Measurements from ENCODE around the gene CSH1.
"Not testable (repeated sequence)": the region's sequence is repeated elsewhere in the genome, so short reads cannot be mapped to it uniquely, and the experiment has no call there.

The CSH1 gene

GRCh38 chr17:63866625-63867024, 29.7 kb downstream of the CSH1 start:
- in situ Hi-C loops (cut with HindIII; ENCODE audit: low pct_unique_long_range_greater_than_20kb, low sequenced_read_pairs); DNase-seq (ENCODE audit: low read depth in 1 of 2, low spot score in 1 of 2): not testable (repeated sequence)

GRCh38 chr17:63859257-63859656, 37.1 kb downstream of the CSH1 start:
- no peak for TF ChIP-seq JUND (IDR thresholded peaks at IDR 0.05; ENCODE audit: low read depth)
- no peak for DNase-seq (ENCODE audit: low read depth in 1 of 2, low spot score in 1 of 2)
- in situ Hi-C loops (cut with HindIII; ENCODE audit: low pct_unique_long_range_greater_than_20kb, low sequenced_read_pairs): no loop called here

- in situ Hi-C loops (cut with HindIII; ENCODE audit: low pct_unique_long_range_greater_than_20kb, low sequenced_read_pairs); DNase-seq (ENCODE audit: low read depth in 1 of 2, low spot score in 1 of 2): not testable (repeated sequence)
These were observed 39.9 kb downstream of the CSH1 start for GRCh38 chr17:63856425-63856824.

GRCh38 chr17:63855185-63855584, 41.2 kb downstream of the CSH1 start:
- no peak for TF ChIP-seq JUND (IDR thresholded peaks at IDR 0.05; ENCODE audit: low read depth)
- in situ Hi-C loops (cut with HindIII; ENCODE audit: low pct_unique_long_range_greater_than_20kb, low sequenced_read_pairs): no loop called here
- no peak for DNase-seq (ENCODE audit: low read depth in 1 of 2, low spot score in 1 of 2)

GRCh38 chr17:63854709-63855108, 41.7 kb downstream of the CSH1 start:
- in situ Hi-C loops (cut with HindIII; ENCODE audit: low pct_unique_long_range_greater_than_20kb, low sequenced_read_pairs): no loop called here
- DNase-seq (ENCODE audit: low read depth in 1 of 2, low spot score in 1 of 2): no peak
- TF ChIP-seq JUND (IDR thresholded peaks at IDR 0.05; ENCODE audit: low read depth): no peak

GRCh38 chr17:63853260-63853659, 43.1 kb downstream of the CSH1 start:
- in situ Hi-C loops (cut with HindIII; ENCODE audit: low pct_unique_long_range_greater_than_20kb, low sequenced_read_pairs): no loop called here

GRCh38 chr17:63850401-63850800, 46.0 kb downstream of the CSH1 start:
- in situ Hi-C loops (cut with HindIII; ENCODE audit: low pct_unique_long_range_greater_than_20kb, low sequenced_read_pairs): no loop called here
- DNase-seq (ENCODE audit: low read depth in 1 of 2, low spot score in 1 of 2): no peak
- TF ChIP-seq JUND (IDR thresholded peaks at IDR 0.05; ENCODE audit: low read depth): no peak

More at GRCh38 chr17:63853260-63853659, 43.1 kb downstream of the CSH1 start:
- TF ChIP-seq JUND (IDR thresholded peaks at IDR 0.05; ENCODE audit: low read depth): no peak
- no peak for DNase-seq (ENCODE audit: low read depth in 1 of 2, low spot score in 1 of 2)

- no peak for TF ChIP-seq JUND (IDR thresholded peaks at IDR 0.05; ENCODE audit: low read depth)
- in situ Hi-C loops (cut with HindIII; ENCODE audit: low pct_unique_long_range_greater_than_20kb, low sequenced_read_pairs): no loop called here
These were observed 47.3 kb downstream of the CSH1 start for GRCh38 chr17:63848834-63849689.

GRCh38 chr17:63847525-63848249, 48.7 kb downstream of the CSH1 start:
- no peak for TF ChIP-seq JUND (IDR thresholded peaks at IDR 0.05; ENCODE audit: low read depth)
- in situ Hi-C loops (cut with HindIII; ENCODE audit: low pct_unique_long_range_greater_than_20kb, low sequenced_read_pairs): no loop called here
- DNase-seq (ENCODE audit: low read depth in 1 of 2, low spot score in 1 of 2): no peak

More at GRCh38 chr17:63848834-63849689, 47.3 kb downstream of the CSH1 start:
- no peak for DNase-seq (ENCODE audit: low read depth in 1 of 2, low spot score in 1 of 2)

- DNase-seq (ENCODE audit: low read depth in 1 of 2, low spot score in 1 of 2): no peak
- TF ChIP-seq JUND (IDR thresholded peaks at IDR 0.05; ENCODE audit: low read depth): no peak
- in situ Hi-C loops (cut with HindIII; ENCODE audit: low pct_unique_long_range_greater_than_20kb, low sequenced_read_pairs): no loop called here
These were observed 50.9 kb downstream of the CSH1 start for GRCh38 chr17:63845509-63845908.
